ENCODE data around the gene GGTA1.
"Not testable (repeated sequence)": the region's sequence is repeated elsewhere in the genome, so short reads cannot be mapped to it uniquely, and the experiment has no call there.

GGTA1 gene

GRCh38 chr9:121455527-121456239 is 44.0 kb downstream of the GGTA1 start:
- no peak for DNase-seq (ENCODE audit: low read depth)

- DNase-seq (ENCODE audit: low read depth) = no peak
Observed at GRCh38 chr9:121454972-121455371, 44.7 kb downstream of the GGTA1 start.

GRCh38 chr9:121453232-121453892 is 46.3 kb downstream of the GGTA1 start:
- no peak for DNase-seq (ENCODE audit: low read depth)

- no peak for DNase-seq (ENCODE audit: low read depth)
Observed at GRCh38 chr9:121452085-121452484, 47.6 kb downstream of the GGTA1 start.

- no peak for DNase-seq (ENCODE audit: low read depth)
Observed at GRCh38 chr9:121451586-121451985, 48.1 kb downstream of the GGTA1 start.

GRCh38 chr9:121450241-121450640 is 49.4 kb downstream of the GGTA1 start:
- no peak for DNase-seq (ENCODE audit: low read depth)

- DNase-seq (ENCODE audit: low read depth) = no peak
Observed at GRCh38 chr9:121449786-121450185, 49.9 kb downstream of the GGTA1 start.

GRCh38 chr9:121447321-121447834 is 52.3 kb downstream of the GGTA1 start:
- no peak for DNase-seq (ENCODE audit: low read depth)

- no peak for DNase-seq (ENCODE audit: low read depth)
Observed at GRCh38 chr9:121445986-121446385, 53.7 kb downstream of the GGTA1 start.

- no peak for DNase-seq (ENCODE audit: low read depth)
Observed at GRCh38 chr9:121443981-121444380, 55.7 kb downstream of the GGTA1 start.

- no peak for DNase-seq (ENCODE audit: low read depth)
Observed at GRCh38 chr9:121441165-121441564, 58.5 kb downstream of the GGTA1 start.

- DNase-seq (ENCODE audit: low read depth) = no peak
Observed at GRCh38 chr9:121439711-121440664, 59.7 kb downstream of the GGTA1 start.

GRCh38 chr9:121439016-121439415 is 60.6 kb downstream of the GGTA1 start:
- DNase-seq (ENCODE audit: low read depth) = no peak

GRCh38 chr9:121437891-121438290 is 61.8 kb downstream of the GGTA1 start:
- no peak for DNase-seq (ENCODE audit: low read depth)

GRCh38 chr9:121437046-121437445 is 62.6 kb downstream of the GGTA1 start:
- not testable (repeated sequence) for DNase-seq (ENCODE audit: low read depth)

GRCh38 chr9:121434969-121435368 is 64.7 kb downstream of the GGTA1 start:
- DNase-seq (ENCODE audit: low read depth) = no peak

- no peak for DNase-seq (ENCODE audit: low read depth)
Observed at GRCh38 chr9:121427899-121428298, 71.7 kb downstream of the GGTA1 start.

- no peak for DNase-seq (ENCODE audit: low read depth)
Observed at GRCh38 chr9:121424024-121424432, 75.6 kb downstream of the GGTA1 start.

- DNase-seq (ENCODE audit: low read depth) = no peak
Observed at GRCh38 chr9:121411993-121412392, 87.7 kb downstream of the GGTA1 start.

- no peak for DNase-seq (ENCODE audit: low read depth)
Observed at GRCh38 chr9:121405899-121406298, 93.7 kb downstream of the GGTA1 start.

Measured in activated T-helper 1 cell treated with Interleukin-2 at 50 U/mL for 16 hours (primary cell).